BJ (cell line): ENCODE results near the gene TTR. TPM values are rescaled to one million over a fixed set of nuclear protein-coding genes. Genes with fewer than 3 reads are reported as not detected.

Experiments
- CTCF ChIA-PET: fragments of 350-600 bp; formaldehyde crosslinking; extraction: SDS; loops from one replicate; lab custom pipeline; 2021; ENCODE audit warnings: antibody characterized with exemption, inconsistent platforms; lab: Yijun Ruan, JAX
- POLR2A ChIA-PET: fragments of 300-600 bp; sonication (Branson Sonifier 250); formaldehyde crosslinking; extraction: SDS; loops from one replicate; lab custom pipeline; 2021; ENCODE audit warnings: antibody characterized with exemption; lab: Charles Lee
- DNase-seq: peaks from one replicate; pipeline ENCODE4 v3.0.0-alpha.2; 2011; ENCODE audit warnings: low read depth
- H3K27me3 ChIP-seq: 2 replicates; pipeline ENCODE4 v1.6.0; 2011; ENCODE audit warnings: low read length; ENCODE audit not compliant: control insufficient read depth, insufficient read depth
- H3K36me3 ChIP-seq: 2 replicates; pipeline ENCODE4 v1.5.1; 2011; ENCODE audit warnings: low read length; ENCODE audit not compliant: control insufficient read depth, insufficient read depth
- H3K4me3 ChIP-seq: 2 replicates; pipeline ENCODE4 v1.5.1; 2011; ENCODE audit warnings: low read depth, mild to moderate bottlenecking, control low read depth, low read length
- CTCF ChIP-seq: IDR thresholded peaks from 2 replicates; pipeline ENCODE4 v1.5.1; 2011; ENCODE audit warnings: low read depth, mild to moderate bottlenecking, control low read depth, inconsistent platforms, low read length, moderate library complexity; ENCODE audit not compliant: insufficient read depth
- polyA plus RNA-seq: library from polyadenylated mRNA; depleted of rRNA; stranded (reverse); fragments of >200 nt; gene quantifications from 2 replicates; pipeline ENCODE4 v1.2.3, GENCODE V29; 2011

Gene TTR
- polyA plus RNA-seq, 1 experiment: not detected

DNA sequence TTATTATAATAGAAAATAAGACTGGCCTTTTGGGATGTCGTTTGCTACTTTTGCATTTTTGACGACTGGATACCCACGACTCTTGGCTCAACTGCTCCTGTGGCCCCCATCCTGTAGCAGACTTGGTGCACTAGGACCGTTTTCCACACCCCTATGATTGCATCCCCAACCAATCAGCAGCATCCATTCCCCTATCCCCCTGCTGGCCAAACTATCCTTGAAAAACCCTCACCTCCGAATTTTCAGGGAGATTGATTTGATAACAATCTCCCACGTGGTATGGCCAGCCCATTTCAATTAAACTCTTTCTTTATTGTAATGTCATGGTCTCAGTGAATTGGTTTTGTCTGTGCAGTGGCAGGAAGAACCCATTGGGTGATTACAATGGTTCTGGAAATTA, 37.9 kb upstream of the TTR start:
- no peak for DNase-seq
- Histone ChIP-seq H3K36me3 (no peaks in the 10 kb centered on the region), H3K27me3 (no peaks in the 10 kb centered on the region), H3K4me3 (no peak overlapping the region)
- POLR2A ChIA-PET: no interaction called here
- no peak for TF ChIP-seq CTCF
- CTCF ChIA-PET: interaction anchor here (6.9 kb wide), 1 partner anchor 169 kb away, joined by 41 read pairs; no protein-coding TSS in a partner anchor

GRCh38 chr18:31554776-31555175, 36.9 kb upstream of the TTR start:
- Histone ChIP-seq H3K4me3 (no peak overlapping the region), H3K27me3 (no peaks in the 10 kb centered on the region), H3K36me3 (no peaks in the 10 kb centered on the region)
- TF ChIP-seq CTCF: no peak
- ChIA-PET POLR2A (no interaction called here), CTCF (interaction anchor here (1.9 to 6.9 kb wide), 3 partner anchors 8 to 171 kb away, joined by 6 to 41 read pairs (median 15); no protein-coding TSS in a partner anchor)
- DNase-seq: no peak

- peak; percentile 69 for TF ChIP-seq CTCF
- no peaks in the 10 kb centered on the region for H3K36me3 ChIP-seq
- DNase-seq: peak; percentile 26
- no peaks in the 10 kb centered on the region for H3K27me3 ChIP-seq
- POLR2A ChIA-PET: no interaction called here
- CTCF ChIA-PET: interaction anchor here (0.6 to 6.9 kb wide), 25 partner anchors 9 to 425 kb away, joined by 3 to 41 read pairs (median 4); no protein-coding TSS in a partner anchor
- H3K4me3 ChIP-seq: no peak overlapping the region
Measured at GRCh38 chr18:31555971-31556747, 35.5 kb upstream of the TTR start.

DNA sequence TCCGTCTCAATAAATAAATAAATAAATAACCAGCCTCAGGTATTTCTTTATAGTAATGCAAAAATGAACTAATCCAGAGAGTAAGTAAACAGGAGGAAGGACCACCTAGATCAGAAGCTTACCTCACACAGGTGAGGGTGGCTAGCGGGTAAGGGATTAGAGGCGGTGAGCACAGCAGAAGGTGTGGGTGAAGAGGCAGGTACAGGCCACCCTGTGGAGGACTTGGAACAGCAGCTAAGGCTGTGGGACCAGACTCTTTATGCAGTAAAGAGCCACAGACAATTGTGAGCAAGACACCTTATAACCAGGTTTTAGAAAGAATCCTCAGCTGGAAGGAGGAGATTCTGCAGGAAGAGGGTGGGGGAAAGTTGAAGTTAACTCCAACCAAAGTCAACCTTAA, 34.2 kb upstream of the TTR start:
- no peaks in the 10 kb centered on the region for H3K27me3 ChIP-seq
- no peaks in the 10 kb centered on the region for H3K36me3 ChIP-seq
- no peak overlapping the region for H3K4me3 ChIP-seq
- ChIA-PET POLR2A (no interaction called here), CTCF (interaction anchor here (1.4 to 6.9 kb wide), 4 partner anchors 15 to 261 kb away, joined by 3 to 41 read pairs (median 4); no protein-coding TSS in a partner anchor)
- no peak for TF ChIP-seq CTCF
- DNase-seq: no peak

DNA sequence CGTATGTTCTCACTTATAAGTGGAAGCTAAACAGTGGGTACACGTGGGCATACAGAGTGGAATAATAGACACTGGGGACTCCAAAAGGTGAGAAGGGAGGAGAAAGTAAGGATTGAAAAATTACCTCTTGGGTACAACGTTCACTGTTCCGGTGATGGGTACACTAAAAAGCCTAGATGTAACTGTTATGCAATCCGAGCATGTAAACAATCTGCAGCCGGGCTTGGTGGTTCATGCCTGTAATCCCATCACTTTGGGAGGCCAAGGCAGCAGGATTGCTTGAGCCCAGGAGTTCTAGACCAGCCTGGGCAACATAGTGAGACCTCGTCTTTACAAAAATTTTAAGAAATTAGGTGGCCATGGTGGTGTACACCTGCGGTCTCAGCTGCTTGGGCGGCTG, 33.1 kb upstream of the TTR start:
- no peak for TF ChIP-seq CTCF
- H3K36me3 ChIP-seq: no peaks in the 10 kb centered on the region
- ChIA-PET POLR2A (no interaction called here), CTCF (interaction anchor here (0.9 kb wide), 1 partner anchor 164 kb away, joined by 3 read pairs; no protein-coding TSS in a partner anchor)
- H3K27me3 ChIP-seq: no peaks in the 10 kb centered on the region
- DNase-seq: no peak
- no peak overlapping the region for H3K4me3 ChIP-seq
